Activated gamma-delta T cell treated with Interleukin-2 at 50 U/mL for 16 hours (primary cell): ENCODE measurements around the gene SUPT20H.
A peak's percentile ranks its signal among the peaks of the same experiment; 100 is the strongest.

Experiments used
- DNase-seq: peaks from one replicate; pipeline ENCODE4 v3.0.0-alpha.2; 2020

The SUPT20H gene

GRCh38 chr13:37058910-37059847 lies at the start of gene SUPT20H:
SUPT20H (minus strand) TSS chr13:37059688; CDS start chr13:37051490, 8,198 bp downstream.
- DNase-seq, result peak; percentile 93

GRCh38 chr13:37109051-37109678 lies 49.7 kb upstream of the SUPT20H start:
- DNase-seq, result no peak

DNA sequence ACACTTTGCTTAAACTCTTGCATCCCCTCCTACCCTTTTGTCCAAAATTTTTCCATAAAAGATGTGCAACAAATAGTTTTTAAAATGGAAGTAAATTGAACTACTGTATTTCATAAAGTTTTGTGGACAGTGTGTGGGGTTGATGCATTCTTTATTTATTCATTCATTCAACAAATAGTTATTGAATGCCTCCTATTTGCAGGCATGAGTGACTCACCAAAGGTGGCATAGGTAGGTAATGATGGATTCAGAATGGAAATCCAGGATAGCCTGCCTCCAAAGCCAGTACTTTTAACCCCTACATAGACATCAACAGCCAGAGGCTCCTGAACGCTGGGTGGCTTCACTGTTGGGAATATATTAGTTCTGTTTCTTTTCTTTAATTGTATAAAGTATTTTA lies 48.4 kb upstream of the SUPT20H start:
- no peak for DNase-seq

DNA sequence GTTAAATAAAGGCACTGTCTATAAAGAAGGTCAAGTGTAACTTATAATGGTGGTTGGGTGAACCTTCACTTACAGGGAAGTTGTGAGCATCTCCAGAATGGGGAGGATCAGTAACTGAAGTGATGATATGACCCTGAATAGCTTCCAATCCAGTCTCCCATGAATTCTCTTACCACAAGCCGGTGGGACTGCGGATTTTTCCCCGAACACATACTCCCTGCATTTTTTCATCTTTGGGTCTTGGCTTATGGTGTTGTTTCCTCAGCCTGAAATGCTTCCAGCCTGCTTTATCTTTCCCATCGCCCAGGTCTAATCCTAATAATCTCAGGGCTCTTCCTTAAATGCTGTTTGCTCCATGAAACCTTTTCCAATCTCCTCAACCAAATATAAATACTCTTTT lies 48.0 kb upstream of the SUPT20H start:
- no peak for DNase-seq

DNA sequence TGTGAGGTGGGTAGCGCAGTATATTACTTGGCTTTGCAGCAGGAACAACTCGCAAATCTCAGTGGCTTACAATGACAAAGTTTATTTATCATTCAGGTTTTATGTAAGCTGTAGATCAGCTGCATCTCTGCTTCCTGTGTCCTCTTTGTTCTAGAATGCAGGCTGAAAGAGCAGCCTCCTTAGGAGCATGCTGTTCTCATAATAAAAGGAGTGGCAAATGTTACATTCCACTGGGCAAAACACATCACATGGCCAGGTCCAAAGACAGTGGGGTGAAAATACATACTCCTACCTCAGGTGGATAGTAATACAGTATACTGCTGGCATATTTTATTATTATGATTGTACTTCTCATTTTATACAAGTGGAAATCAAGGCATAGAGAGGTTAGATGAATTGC lies 47.2 kb upstream of the SUPT20H start:
- no peak for DNase-seq

GRCh38 chr13:37105251-37105714 lies 45.8 kb upstream of the SUPT20H start, which contains the start of gene CSNK1A1L:
CSNK1A1L (minus strand) TSS chr13:37105664; CDS start chr13:37105256, 408 bp downstream.
- no peak for DNase-seq

DNA sequence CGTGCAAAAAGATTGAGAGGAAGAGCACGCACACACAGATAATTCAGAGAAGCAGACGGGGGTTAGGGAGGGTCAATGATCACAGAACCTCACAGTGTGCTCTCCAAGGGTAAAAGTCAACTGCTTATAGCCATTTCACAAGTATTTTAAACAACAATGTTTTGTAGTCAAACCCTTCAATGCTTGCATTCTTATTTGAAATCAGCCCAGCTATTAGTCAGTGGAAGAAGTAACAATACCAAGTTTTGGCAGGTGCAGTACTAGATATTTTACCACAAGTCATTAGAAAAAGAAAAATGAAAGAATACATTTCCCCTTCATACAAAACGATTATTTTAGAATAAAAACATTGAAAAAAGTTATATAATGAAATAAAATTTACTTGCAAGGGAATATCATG lies 43.4 kb upstream of the SUPT20H start:
- no peak for DNase-seq

DNA sequence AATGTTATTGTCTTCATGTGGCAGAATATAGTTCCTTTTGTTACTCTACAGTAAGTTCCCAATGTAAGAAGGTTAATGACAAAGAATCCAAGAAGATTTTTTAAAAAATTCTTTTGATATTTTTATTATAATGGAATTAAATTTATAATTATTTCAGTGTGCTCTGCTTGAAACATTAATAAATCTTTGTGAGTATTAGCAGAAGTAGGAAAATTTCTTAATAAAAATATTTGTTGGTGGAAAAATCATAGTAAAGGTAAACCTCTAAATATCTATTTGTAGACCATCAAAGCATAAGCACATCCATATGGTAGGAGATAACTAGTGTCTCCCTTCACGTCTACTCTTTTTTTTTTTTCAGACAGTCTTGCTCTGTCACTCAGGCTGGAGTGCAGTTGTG lies 41.7 kb upstream of the SUPT20H start:
- DNase-seq, result no peak

DNA sequence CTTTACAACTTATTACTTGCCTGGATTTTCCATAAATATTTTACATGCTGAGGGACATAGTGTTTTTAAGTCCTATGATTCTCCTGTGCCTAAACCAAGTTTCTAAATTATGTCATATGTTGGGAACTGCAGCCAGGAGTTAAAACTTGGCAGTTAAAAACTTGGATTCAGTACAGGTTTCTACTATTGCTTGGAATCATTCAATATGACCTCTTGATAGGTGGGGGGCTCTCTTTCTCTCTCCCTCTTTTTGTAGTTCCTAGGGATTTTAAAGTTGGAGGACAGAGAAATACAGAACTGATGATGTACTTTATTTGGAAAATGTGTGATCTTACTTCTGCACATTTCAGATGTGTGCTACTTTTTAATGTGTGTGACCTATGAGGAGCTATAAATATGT lies 41.2 kb upstream of the SUPT20H start:
- no peak for DNase-seq

DNA sequence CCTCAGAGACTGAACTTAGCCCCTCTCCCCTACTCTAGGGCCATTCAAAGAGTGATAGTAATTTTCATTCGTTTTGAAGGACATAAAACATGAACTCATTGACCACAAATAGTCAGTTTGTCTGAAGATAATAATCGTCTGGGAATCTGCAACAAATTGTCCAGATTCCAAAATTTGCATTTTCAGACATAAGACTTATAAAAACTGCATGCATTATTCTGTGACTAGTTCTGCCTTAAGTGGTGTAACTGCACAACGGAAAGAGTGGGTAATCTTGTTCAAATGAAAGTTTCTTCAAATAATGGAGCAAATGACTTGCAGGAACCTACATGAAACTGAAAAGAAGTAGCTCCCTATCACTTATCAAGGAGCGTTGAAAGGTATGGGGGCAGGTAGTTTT lies 37.6 kb upstream of the SUPT20H start:
- DNase-seq, result no peak

DNA sequence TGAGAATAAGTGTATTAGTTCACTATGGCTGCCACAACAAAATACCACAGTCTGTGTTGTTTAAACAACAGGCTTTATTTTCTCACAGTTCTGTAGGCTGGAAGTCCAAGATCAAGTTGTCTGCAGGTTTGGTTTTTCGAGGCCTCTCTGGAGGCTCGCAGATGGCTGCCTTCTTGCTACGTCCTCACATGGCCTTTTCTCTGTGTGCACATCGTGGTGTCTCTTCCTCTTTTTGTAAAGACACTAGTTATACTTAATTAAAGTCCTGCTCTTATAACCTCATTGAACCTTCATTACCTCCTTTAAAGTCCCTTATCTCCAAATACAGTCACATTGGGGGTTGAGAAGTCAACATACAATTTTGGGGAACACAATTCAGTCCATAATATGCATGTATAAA lies 35.4 kb upstream of the SUPT20H start:
- DNase-seq, result no peak

DNA sequence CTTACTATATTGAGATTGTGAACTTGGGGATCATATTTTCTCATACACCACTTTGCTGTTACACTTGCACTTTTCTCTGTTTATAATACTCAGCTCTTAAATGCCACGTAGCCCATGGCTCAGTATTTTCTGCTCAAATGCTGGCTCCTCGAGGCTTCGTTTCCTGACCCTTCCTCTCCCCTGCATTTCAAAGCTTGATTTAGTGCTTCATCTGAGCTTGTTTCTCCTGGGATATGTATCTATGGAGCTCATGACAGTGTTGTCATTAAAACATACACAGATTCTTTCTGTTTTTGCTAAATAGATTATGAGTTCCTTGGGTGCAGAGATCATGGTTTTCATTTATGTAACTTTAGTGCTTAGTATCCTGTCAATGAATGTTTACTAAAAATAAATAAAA lies 34.6 kb upstream of the SUPT20H start:
- no peak for DNase-seq

GRCh38 chr13:37091835-37092234 lies 32.3 kb upstream of the SUPT20H start:
- DNase-seq, result no peak

GRCh38 chr13:37090912-37091311 lies 31.4 kb upstream of the SUPT20H start:
- no peak for DNase-seq

- DNase-seq, result no peak
These were observed 30.0 kb upstream of the SUPT20H start for GRCh38 chr13:37089495-37089894.

DNA sequence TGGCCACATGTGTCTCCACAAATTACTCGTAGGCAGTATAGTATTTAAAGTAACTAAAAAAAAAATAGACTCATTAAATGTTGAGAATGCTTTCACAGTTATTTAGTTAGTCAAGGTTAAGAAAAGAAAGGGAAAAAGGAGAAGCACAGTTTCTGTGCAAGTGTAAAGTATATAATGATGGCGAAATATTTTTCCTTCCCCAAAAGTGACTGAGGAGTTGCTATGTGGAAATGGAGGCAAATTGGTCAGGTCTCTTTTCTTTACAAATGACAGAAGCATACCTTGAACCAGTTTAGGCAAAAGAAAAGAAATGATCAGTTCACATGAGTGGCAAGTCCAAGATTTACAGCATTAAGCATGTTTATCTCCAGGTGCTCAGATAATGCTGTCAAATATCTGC lies 28.0 kb upstream of the SUPT20H start:
- DNase-seq, result no peak

- DNase-seq, result no peak
These were observed 26.1 kb upstream of the SUPT20H start for GRCh38 chr13:37085606-37086005.

GRCh38 chr13:37076818-37077217 lies 17.3 kb upstream of the SUPT20H start:
- no peak for DNase-seq

- DNase-seq, result no peak
These were observed 15.7 kb upstream of the SUPT20H start for GRCh38 chr13:37075164-37075563.

DNA sequence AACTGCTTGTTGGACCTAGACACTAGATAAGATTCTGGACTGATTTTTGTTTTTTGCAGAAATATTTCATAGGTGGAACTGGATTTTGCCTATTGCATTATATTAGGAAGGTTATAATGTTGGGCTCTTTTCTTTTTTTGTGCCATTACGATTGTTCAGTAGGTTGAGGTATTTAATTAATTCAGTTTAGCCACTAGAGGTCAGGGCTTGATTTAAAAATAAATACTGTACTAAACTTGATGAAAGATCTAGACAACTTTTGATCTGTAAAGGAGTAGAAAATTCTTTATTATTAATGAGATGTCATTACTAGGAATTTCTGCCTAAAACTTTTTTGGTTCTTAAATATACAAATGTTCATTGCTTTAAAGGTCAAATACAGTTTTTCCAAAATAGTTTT lies 15.2 kb upstream of the SUPT20H start:
- no peak for DNase-seq

DNA sequence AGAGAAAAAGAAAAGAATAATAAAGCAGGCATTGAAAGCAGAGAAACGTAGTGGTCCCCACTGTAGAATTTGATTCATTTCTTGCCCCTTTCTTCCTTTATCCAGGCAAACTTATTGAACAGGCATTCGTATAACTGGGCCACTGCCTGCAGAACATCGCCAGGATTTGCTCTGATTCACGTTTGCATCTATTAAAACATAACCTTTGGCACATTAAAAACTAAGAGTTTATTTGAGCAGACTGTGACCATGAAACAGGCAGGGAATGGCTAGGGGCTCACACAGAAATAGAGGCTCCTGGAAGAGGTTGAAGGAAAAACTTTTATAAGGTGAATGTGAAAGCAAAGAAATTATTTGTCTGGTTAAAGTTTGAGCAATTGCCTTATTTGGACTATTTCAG lies 12.5 kb upstream of the SUPT20H start:
- DNase-seq, result no peak

DNA sequence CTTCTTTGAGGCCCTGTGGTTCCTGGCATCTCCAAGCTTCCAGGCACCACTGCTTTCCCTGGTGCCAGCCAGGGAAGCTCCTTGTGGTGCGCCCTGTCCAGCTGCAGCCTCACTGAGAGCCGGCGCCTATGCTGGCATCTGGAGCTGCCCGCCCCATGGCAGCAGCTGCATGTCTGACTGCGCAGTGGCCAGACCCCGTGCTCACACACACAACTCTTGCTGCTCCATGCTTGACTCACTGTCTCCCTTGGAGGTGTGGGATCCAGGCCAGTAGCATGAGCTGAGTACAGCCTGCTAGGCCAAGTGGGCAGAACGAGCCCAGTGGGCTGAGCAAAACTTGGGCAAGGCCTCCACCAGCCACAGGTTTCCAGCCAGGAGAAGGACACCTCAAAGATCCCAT lies 11.5 kb upstream of the SUPT20H start:
- no peak for DNase-seq

DNA sequence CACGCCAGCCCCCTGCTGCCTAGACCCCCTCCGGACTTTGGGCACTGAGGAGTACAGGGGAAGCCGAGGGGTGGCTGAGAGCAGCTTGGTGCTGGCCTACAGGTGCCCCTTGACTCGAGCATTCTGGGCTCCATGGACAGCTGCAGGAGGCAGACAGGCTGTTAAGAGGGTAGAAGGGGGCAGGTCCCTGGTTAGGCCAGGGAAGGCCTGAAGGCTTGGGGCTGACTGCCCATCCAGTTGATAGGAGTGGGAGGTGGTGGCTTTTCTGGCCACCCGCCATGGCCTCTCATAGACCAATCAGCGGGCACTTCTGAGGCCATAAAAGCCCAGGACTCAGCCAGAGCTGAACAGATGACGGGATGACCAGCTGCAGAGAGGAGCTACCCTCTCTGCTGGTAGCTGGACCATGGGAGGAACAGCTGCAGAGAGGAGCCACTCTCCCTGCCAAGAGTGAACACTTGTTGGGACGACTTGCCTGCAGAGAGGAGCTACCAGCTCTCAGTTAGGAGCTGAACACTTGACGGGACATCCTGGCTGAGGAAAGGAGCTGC lies 10.7 kb upstream of the SUPT20H start:
- no peak for DNase-seq

- DNase-seq, result no peak
These were observed 10.2 kb upstream of the SUPT20H start for GRCh38 chr13:37069597-37070103.
